ENCODE results near the gene CACNA2D3.

Gene CACNA2D3

DNA sequence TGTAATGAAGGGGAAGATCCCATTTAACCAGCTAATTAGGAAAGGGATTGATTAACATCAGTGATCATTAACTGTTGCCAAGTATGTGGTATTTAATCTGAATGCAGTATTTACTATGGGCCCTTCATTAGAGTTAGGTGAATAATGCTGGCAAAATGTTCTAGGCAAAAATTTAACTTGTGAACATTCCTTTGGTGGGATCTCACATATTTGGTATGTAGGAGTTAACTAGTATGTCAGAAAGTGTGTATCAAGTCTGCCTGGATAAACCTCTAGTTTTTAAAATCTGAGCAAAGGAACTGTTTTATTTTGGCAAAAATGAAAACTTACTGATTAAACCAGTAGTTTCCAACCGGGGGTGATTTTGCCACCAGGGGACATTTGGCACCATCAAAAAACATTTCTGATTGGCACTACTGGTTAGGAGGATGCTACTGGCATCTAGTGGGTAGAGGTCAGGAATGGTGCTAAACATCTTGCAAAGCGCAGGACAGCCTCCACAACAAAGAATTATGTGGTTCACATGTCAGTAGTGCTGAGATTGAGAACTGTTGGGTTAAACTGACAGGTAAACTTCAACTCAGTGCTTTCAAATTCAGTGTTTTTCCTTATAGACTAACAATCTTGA lies 783.0 kb downstream of the CACNA2D3 start:
- DNase-seq = no peak

- DNase-seq = no peak
Measured at GRCh38 chr3:54905920-54906319, 783.6 kb downstream of the CACNA2D3 start.

DNA sequence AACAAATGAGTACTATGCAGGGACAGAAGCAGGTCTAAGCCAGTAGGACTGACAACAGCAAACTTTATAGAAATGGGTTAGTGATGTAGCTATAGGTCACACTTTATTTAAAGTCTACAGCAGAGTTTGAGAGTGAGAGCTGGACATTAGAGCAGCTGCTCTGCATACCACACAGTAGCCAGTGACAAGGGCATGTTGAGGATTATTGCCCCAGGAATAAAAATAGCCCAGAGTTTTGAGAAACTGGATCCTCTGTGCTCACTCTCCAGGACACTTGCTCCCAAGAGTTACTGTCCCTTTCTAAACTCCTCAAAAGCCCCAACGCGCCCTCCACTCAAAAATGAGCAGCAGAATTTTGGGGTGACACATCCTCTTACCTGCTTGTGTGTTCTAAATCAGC lies 784.4 kb downstream of the CACNA2D3 start:
- no peak for DNase-seq

DNA sequence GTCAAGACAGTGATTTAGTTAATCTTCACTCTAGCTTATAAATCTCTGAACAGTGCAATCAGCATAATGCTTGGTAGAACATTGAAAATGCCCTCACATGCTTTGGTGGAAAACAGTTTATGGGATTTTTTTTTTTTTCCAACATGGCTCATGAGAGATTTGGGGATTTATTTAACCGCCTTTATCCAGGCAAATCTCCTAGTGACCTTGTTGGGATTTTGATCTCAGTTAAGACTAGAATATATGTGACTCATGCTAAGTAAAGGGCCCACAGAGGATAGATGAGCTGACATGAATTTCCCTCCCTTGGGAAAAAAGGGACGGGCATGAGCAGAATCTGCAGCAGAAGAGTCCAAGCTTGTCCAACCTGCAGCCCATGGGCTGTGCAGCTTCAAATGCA lies 786.8 kb downstream of the CACNA2D3 start:
- DNase-seq = no peak

DNA sequence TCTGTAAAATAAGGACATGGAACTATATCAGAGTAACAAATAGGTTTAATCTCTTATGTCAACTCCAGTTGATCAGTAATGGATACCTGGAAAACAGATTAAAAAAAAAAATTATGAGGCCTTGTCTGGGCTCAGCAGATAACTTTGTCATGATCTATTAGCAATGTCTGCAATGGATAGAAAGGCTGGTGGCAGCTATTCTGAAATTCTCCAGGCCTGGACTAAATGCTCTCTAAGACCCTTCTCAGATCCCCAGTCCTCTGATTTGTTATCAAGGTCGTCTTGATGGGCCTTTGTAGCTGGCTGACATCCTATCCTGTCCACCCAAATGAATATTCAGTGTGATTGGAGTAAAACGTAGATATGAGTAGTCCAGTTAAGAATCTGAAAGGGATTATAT lies 791.8 kb downstream of the CACNA2D3 start:
- DNase-seq = no peak

GRCh38 chr3:54915181-54915580 lies 792.8 kb downstream of the CACNA2D3 start:
- no peak for DNase-seq

DNA sequence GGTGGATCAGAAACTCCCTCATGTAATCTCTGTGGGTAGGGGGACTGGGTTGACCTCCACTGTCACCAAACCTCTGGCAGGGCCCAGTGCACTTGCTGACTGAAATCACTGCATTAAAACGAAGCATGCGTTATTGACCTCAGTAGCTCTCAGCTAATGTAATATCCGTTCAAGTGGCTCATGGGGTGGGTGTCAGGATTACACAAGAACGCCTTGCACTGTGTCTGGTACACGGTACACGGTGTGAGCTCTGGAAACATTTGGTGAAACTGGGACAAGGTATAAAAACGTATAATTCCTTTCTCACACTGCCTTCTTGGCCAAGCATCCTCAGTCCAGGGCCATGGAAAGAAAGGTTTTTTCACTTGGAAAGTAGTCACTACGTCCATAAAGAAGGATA lies 793.6 kb downstream of the CACNA2D3 start:
- no peak for DNase-seq

DNA sequence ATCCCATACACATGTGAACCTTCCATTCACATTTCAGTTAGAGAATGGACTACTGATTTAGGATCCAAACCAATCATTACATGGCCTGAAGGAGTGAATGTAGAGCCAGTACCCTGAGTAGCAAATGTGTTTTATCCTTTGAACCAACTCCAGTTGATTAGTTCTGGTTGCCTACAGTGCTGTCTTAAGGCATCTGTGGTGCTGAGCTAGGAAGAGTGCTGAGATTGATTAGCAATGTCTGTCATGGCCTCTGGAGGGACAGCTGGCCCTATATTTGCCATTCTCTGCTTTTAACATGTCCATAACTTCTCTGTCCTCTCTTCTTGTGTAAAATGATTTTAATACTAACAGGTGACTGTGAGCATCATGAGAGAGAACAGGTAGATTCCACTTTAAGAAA lies 794.4 kb downstream of the CACNA2D3 start:
- DNase-seq = no peak

DNA sequence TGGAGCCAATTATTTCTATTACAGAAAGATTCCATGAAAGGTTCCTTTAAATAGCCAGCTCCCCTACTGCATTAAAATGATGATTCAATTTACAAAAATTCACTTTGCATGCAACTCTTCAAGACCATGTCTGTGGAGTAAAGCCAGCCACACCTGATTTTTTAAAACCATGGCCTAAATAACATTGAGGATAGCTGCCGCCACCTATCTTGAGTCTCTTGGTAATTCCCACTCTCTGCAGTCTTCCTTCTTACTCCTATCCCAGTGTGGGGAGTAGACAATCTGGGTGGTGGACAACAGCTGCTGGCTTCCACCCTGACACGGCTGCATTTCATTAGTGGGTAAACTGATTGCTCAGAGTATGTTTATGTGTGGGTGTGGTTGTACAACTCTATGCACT lies 794.8 kb downstream of the CACNA2D3 start:
- DNase-seq = no peak

DNA sequence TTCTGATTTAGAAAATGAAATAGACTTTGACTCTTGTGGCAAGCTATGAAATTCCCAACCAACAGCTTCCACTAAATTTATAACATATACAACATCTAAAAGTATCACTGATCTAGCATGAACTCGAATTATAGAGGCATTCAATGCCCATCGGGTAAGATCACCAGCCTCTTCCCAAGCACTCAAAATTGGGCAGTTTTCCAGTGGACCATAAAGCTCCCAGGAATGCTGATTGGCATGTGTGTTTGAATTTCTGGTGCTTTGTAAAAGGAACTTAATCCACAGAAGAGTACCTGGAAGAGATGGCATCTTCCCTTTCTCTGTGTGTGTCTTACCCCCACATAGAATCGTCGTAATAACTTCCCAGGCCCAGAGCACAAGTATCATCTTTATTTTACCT lies 795.5 kb downstream of the CACNA2D3 start:
- no peak for DNase-seq

DNA sequence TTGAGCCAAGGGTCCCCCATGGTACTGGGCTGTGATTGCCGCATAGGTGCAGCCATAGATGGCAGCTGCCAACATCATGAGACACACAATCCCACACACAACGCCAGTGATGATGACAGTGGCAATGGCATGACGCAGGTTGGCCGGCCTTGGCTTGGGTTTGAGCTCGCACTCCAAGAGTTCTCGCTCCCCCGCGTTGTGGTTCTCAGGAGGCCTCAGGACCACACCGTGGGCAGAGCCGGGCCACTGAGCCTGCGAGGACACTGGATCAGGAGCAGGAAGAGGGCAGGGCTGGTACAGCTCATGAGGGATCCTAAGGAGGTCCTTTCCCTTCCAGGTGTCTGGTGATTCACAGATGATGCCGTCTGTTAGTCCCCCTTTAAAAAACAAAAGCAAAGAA lies 796.2 kb downstream of the CACNA2D3 start:
- DNase-seq = no peak

DNA sequence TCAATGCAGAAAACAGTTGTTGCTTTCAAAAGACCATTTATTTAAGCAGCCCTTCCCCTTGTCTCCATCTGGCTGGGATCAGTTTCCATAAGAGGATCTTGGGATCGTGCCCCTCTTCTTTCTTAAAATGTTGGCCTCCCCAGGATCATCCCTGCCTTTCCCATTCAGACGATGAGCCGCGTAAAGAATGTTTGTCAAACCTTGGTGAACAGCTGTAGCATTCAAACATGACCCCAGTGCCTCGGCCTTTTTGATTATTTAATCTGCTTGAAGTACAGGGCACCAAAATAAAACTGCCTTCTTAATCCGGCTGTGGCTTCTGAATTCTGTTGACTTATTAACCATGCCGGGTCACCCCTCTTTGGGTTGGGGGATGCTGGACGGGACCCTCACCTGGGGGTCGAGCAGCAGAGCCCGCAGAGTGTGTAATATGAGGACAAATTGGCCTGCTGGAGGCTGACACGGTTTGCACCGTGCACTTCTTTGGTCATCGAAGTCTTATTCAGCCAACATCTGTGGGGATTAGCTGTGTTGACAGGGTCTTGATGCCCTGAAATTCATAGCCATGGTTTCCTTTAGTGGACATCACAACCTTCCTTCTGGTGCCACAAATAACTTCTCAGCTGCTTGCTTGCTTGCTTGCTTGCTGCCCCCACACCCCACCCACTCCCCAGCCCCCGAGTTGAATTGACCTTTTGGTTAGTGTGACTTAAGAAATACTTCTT lies 805.9 kb downstream of the CACNA2D3 start, which contains the start of gene LRTM1:
Gene LRTM1 (minus strand): TSS at position 14 of the 725 bp plus-strand sequence. CDS start 148 bp downstream, outside the sequence.
- no peak for DNase-seq

GRCh38 chr3:54931182-54931581 lies 808.8 kb downstream of the CACNA2D3 start:
- no peak for DNase-seq

- DNase-seq = no peak
Measured at GRCh38 chr3:54932606-54933005, 810.3 kb downstream of the CACNA2D3 start.

DNA sequence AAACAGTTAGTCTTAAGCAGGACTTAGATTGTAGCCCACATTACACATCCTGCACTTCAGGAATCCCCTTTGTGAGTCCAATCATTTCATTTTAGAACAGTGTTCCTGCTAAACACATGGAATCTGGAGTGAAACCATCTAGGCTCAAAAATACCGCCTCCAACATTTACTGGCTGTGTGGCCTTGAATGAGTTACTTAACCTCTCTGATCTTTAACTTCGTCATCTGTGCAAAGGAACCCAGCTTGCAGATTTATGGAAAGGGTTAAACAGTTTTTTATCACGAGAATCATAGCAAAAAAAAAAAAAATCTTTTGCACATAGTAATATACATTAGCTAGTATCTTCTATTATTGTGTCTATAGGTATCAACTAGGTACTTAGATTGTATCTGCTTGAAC lies 813.5 kb downstream of the CACNA2D3 start:
- DNase-seq = no peak

GRCh38 chr3:54936561-54936960 lies 814.2 kb downstream of the CACNA2D3 start:
- DNase-seq = no peak

DNA sequence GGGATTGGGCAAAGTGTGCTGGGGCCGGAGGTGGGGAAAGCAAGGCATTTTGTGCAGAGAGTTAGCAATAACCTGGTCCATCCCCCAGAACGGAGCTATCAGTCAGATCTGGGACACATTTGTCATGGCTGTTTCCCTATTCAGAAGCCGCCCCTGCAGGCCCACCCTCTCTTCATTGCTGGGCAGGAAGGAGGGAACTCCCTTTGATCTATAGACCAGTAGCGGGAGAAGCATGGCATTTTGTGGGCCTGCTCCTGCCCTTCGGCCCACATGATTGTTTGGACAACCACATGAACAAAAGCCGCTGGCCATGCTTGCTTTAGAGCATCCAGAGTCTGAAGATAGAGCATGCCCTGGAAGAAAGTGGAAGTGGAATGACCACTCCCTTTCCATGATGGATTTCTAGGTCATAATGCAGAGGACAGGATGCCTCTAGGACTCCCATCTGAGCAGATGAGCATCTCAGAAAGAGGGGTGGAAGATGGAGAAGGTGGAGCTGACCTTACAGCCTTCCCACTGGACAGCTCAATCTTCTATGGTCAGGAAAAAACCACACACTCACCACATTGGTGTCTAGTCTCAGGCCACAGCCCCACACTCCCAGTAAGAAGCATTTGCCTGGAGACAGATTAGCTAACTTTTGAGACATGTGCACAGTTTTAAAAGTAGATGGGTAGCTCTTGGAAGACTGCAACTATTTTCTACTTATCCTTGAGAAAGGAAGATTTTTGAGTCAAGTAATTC lies 817.4 kb downstream of the CACNA2D3 start:
- DNase-seq = no peak

DNA sequence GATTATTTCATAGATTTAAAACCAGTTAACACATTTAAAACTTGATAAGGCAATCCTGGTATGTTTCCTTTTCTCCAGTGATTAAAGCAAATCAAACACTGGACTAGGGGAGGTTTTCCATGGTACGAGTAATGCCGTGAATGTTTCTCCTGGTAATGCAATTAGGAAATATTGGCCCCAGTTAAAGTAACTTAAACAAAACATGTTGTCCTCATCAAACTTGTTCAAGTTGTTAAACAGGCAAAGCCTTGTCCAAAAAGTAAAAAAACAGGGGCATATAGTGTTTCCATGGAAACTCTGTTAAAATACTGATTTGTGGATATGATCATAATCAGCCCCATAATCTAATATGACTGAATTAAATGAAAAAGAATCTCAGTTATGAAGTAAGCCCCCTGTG lies 818.6 kb downstream of the CACNA2D3 start:
- no peak for DNase-seq

- no peak for DNase-seq
Measured at GRCh38 chr3:54941690-54942362, 819.5 kb downstream of the CACNA2D3 start.

DNA sequence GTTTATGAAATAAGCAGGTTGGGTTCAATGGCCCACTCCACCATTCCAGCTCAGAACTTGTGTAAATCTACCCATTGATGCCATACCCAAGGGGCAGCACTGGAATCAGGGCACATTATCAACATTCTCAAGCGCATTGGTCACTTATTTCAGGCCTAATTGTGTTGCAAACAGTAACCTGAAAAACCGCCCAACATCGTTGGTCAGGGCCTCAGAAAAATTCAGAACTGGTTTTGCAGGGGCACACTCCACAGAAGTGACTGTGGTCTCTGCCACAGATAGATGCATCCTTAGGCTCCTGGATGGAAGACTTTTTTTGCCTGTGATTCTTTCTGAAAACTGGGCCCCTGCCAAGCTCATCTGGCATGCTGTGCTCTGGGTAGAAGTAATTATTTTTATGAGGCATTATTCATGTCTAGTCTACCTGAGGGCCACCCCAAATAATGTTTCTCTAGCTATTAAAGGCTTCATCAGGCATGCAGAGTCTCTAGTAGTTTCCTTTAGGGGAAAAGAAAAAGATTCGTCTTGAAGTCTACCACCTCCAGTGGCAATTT lies 827.2 kb downstream of the CACNA2D3 start:
- no peak for DNase-seq

- no peak for DNase-seq
Measured at GRCh38 chr3:54950391-54951003, 828.1 kb downstream of the CACNA2D3 start.

- DNase-seq = no peak
Measured at GRCh38 chr3:54951405-54951804, 829.1 kb downstream of the CACNA2D3 start.

DNA sequence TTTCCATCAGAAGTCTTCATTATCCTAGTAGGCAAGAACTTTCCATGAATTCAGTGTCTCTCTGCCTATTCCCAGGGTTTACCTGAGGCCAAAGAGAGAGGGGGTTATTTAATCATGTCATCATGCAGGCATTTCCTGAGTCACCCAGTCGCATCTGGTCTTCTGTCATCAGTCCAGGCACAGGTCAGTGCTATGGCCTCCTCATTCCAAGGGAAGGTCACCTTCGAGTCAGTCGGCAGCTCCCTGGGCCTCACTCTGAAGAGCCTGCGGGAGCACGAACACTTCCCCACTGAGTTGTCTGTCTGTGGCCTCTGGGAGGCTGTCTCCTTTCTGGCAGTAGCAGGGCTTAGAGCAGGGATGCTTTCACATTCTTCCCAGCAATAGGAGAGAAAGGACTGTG lies 831.7 kb downstream of the CACNA2D3 start:
- DNase-seq = no peak
